ENCODE results near the gene ETS2.

Gene ETS2

GRCh38 chr21:38802050-38803026 lies 3.4 kb upstream of the ETS2 start:
- DNase-seq (ENCODE audit: low read depth) = no peak

- no peak for DNase-seq (ENCODE audit: low read depth)
Measured at GRCh38 chr21:38803075-38803660, 2.6 kb upstream of the ETS2 start.

GRCh38 chr21:38804030-38804788 lies 1.5 kb upstream of the ETS2 start:
- no peak for DNase-seq (ENCODE audit: low read depth)

- DNase-seq (ENCODE audit: low read depth) = no peak
Measured at GRCh38 chr21:38804789-38805327, 871 bp upstream of the ETS2 start.

- no peak for DNase-seq (ENCODE audit: low read depth)
Measured at GRCh38 chr21:38806153-38806941, 618 bp downstream of the ETS2 start.

- DNase-seq (ENCODE audit: low read depth) = no peak
Measured at GRCh38 chr21:38806942-38807284, 1.2 kb downstream of the ETS2 start.

- DNase-seq (ENCODE audit: low read depth) = no peak
Measured at GRCh38 chr21:38807441-38807871, 1.7 kb downstream of the ETS2 start.

GRCh38 chr21:38807986-38808385 lies 2.3 kb downstream of the ETS2 start:
- no peak for DNase-seq (ENCODE audit: low read depth)

- no peak for DNase-seq (ENCODE audit: low read depth)
Measured at GRCh38 chr21:38809198-38809878, 3.6 kb downstream of the ETS2 start.

- no peak for DNase-seq (ENCODE audit: low read depth)
Measured at GRCh38 chr21:38810034-38810825, 4.5 kb downstream of the ETS2 start.

GRCh38 chr21:38810826-38811164 lies 5.1 kb downstream of the ETS2 start:
- no peak for DNase-seq (ENCODE audit: low read depth)

- no peak for DNase-seq (ENCODE audit: low read depth)
Measured at GRCh38 chr21:38811257-38811656, 5.5 kb downstream of the ETS2 start.

GRCh38 chr21:38813143-38813542 lies 7.4 kb downstream of the ETS2 start:
- DNase-seq (ENCODE audit: low read depth) = no peak

GRCh38 chr21:38813547-38813946 lies 7.8 kb downstream of the ETS2 start:
- no peak for DNase-seq (ENCODE audit: low read depth)

- no peak for DNase-seq (ENCODE audit: low read depth)
Measured at GRCh38 chr21:38814126-38815059, 8.7 kb downstream of the ETS2 start.

- DNase-seq (ENCODE audit: low read depth) = no peak
Measured at GRCh38 chr21:38815060-38815405, 9.3 kb downstream of the ETS2 start.

GRCh38 chr21:38816400-38816977 lies 10.8 kb downstream of the ETS2 start:
- no peak for DNase-seq (ENCODE audit: low read depth)

GRCh38 chr21:38817371-38818324 lies 11.9 kb downstream of the ETS2 start:
- DNase-seq (ENCODE audit: low read depth) = no peak

Measured in stimulated activated CD8-positive, alpha-beta memory T cell treated with anti-CD3 and anti-CD28 coated beads, Interleukin-7, amount 100 ng/mL, for 24 hours (primary cell).